Smooth muscle cell (in vitro differentiated cells): ENCODE data around the gene VWA3A. TPM values are rescaled to one million over a fixed set of nuclear protein-coding genes. Genes with fewer than 3 reads are reported as not detected.

Experiments
- DNase-seq: peaks from one replicate; lab custom pipeline; 2025; ENCODE audit not compliant: unreplicated experiment; lab: John Stamatoyannopoulos, UW
- H2AFZ ChIP-seq: fragments of 200-600 bp; sonication (generic); 2 replicates; pipeline ENCODE4 v1.6.0; 2016; ENCODE audit warnings: antibody characterized with exemption, low read depth, mild to moderate bottlenecking
- H3F3A ChIP-seq: fragments of 200-600 bp; sonication (generic); 2 replicates; pipeline ENCODE4 v1.6.0; 2017; ENCODE audit warnings: antibody characterized with exemption, low read depth
- H3K27ac ChIP-seq: fragments of 200-600 bp; sonication (generic); 2 replicates; pipeline ENCODE4 v1.5.1; 2016; ENCODE audit warnings: low read depth, mild to moderate bottlenecking
- H3K27me3 ChIP-seq: fragments of 200-600 bp; sonication (generic); 2 replicates; pipeline ENCODE4 v1.6.1; 2016; ENCODE audit warnings: low read depth, mild to moderate bottlenecking
- H3K36me3 ChIP-seq: fragments of 200-600 bp; sonication (generic); 2 replicates; pipeline ENCODE4 v1.5.1; 2016; ENCODE audit warnings: low read depth
- H3K4me1 ChIP-seq: fragments of 200-600 bp; sonication (generic); 2 replicates; pipeline ENCODE4 v1.5.1; 2016; ENCODE audit warnings: low read depth
- H3K4me2 ChIP-seq: fragments of 200-600 bp; sonication (generic); 2 replicates; pipeline ENCODE4 v1.6.0; 2016; ENCODE audit warnings: mild to moderate bottlenecking
- H3K4me3 ChIP-seq: fragments of 200-600 bp; sonication (generic); 2 replicates; pipeline ENCODE4 v1.5.1; 2016; ENCODE audit warnings: mild to moderate bottlenecking
- H3K79me2 ChIP-seq: fragments of 200-600 bp; sonication (generic); 2 replicates; pipeline ENCODE4 v1.6.0; 2016; ENCODE audit warnings: low read depth, mild to moderate bottlenecking
- H3K9ac ChIP-seq: fragments of 200-600 bp; sonication (generic); 2 replicates; pipeline ENCODE4 v1.6.0; 2016; ENCODE audit warnings: low read depth
- H3K9me3 ChIP-seq: fragments of 200-600 bp; sonication (generic); replicated peaks from 2 replicates; pipeline ENCODE4 v1.5.1; 2016; ENCODE audit warnings: low read depth
- H4K20me1 ChIP-seq: fragments of 200-600 bp; sonication (generic); 2 replicates; pipeline ENCODE4 v1.6.0; 2016; ENCODE audit warnings: low read depth
- WGBS: methylation state at CpG from one replicate; pipeline ENCODE4 v1.1.7; 2016; ENCODE audit warnings: low lambda C conversion rate; 5-methylcytosine and 5-hydroxymethylcytosine counted together
- polyA plus RNA-seq: library from polyadenylated mRNA; unstranded; fragments of >200 nt; fragmentation: Nextera tagmentation; extraction: Ambion mirVana; gene quantifications from 2 replicates; pipeline ENCODE4 v1.2.1, GENCODE V29; 2016
- total RNA-seq: library from RNA; depleted of rRNA; stranded (reverse); fragments of >200 nt; gene quantifications from 2 replicates; pipeline ENCODE4 v1.2.3, GENCODE V29; 2014
- TF ChIP-seq, protein P1 (sequence below): fragments of 200-600 bp; sonication (generic); IDR thresholded peaks from 2 replicates; pipeline ENCODE4 v1.5.1; 2017; ENCODE audit warnings: borderline replicate concordance, mild to moderate bottlenecking, antibody characterized with exemption; ENCODE audit not compliant: insufficient read depth, poor library complexity, severe bottlenecking

Gene VWA3A
- total and polyA plus RNA-seq, 2 experiments from 2014 or later = not detected

GRCh38 chr16:22202261-22202637, 109.9 kb downstream of the VWA3A start:
- WGBS = 95% methylated on average over 6 of the region's 6 CpGs
- H3K4me2 ChIP-seq = no peak overlapping the region
- H2AFZ ChIP-seq = no peak overlapping the region
- DNase-seq = no peak
- TF ChIP-seq, protein P1, sequence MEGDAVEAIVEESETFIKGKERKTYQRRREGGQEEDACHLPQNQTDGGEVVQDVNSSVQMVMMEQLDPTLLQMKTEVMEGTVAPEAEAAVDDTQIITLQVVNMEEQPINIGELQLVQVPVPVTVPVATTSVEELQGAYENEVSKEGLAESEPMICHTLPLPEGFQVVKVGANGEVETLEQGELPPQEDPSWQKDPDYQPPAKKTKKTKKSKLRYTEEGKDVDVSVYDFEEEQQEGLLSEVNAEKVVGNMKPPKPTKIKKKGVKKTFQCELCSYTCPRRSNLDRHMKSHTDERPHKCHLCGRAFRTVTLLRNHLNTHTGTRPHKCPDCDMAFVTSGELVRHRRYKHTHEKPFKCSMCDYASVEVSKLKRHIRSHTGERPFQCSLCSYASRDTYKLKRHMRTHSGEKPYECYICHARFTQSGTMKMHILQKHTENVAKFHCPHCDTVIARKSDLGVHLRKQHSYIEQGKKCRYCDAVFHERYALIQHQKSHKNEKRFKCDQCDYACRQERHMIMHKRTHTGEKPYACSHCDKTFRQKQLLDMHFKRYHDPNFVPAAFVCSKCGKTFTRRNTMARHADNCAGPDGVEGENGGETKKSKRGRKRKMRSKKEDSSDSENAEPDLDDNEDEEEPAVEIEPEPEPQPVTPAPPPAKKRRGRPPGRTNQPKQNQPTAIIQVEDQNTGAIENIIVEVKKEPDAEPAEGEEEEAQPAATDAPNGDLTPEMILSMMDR = no peak
- peaks cover 23% of the 10 kb centered on the region for H3F3A ChIP-seq
- peaks cover 12% of the 10 kb centered on the region for H3K4me1 ChIP-seq
- peaks cover 1% of the 10 kb centered on the region for H4K20me1 ChIP-seq
- no peak overlapping the region for H3K4me3 ChIP-seq
- H3K9ac ChIP-seq = no peak overlapping the region
- no peaks in the 10 kb centered on the region for H3K27me3 ChIP-seq
- peaks cover 5% of the 10 kb centered on the region for H3K79me2 ChIP-seq
- H3K27ac ChIP-seq = no peak overlapping the region
- H3K36me3 ChIP-seq = no peaks in the 10 kb centered on the region
- H3K9me3 ChIP-seq = no peaks in the 10 kb centered on the region

- Histone ChIP-seq H3K9me3 (no peaks in the 10 kb centered on the region), H3K4me3 (no peak overlapping the region), H3K9ac (no peak overlapping the region), H3K27me3 (no peaks in the 10 kb centered on the region), H3K36me3 (no peaks in the 10 kb centered on the region), H3K4me1 (peaks cover 17% of the 10 kb centered on the region), H3K79me2 (peaks cover 13% of the 10 kb centered on the region), H3F3A (peaks cover 18% of the 10 kb centered on the region), H4K20me1 (peaks cover 10% of the 10 kb centered on the region), H2AFZ (no peak overlapping the region), H3K27ac (no peak overlapping the region), H3K4me2 (no peak overlapping the region)
- TF ChIP-seq, protein P1 = no peak
- WGBS = 88% methylated on average over 5 of the region's 5 CpGs
- DNase-seq = no peak
Observed at GRCh38 chr16:22203091-22203490, 110.8 kb downstream of the VWA3A start.

DNA sequence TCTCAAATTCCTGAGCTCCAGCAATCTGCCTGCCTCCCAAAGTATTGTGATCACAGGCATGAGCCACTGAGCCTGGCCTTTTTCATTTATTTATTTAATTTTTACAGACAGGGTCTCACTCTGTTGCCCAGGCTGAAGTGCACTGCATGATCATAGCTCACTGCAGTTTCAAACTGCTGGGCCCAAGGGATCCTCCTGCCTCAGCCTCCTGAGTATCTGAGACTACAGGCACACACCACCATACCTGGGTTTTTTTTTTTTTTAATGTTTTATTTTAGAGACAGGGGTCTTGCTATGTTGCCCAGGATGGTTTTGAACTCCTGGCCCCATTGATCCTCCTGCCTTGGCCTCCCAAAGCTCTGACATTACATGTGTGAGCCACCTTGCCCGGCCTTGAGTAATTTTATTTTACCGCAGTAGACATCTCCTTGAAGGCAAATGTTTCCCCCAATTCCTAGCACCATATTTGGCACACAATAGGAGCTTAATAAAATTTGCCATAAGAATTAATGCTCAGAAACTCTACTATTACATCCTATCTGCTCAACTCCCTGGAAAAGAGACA, 111.8 kb downstream of the VWA3A start:
- no peak overlapping the region for H3K9ac ChIP-seq
- DNase-seq = no peak
- peaks cover 13% of the 10 kb centered on the region for H3K4me1 ChIP-seq

More for the DNA sequence above, 111.8 kb downstream of the VWA3A start:
- no peak overlapping the region for H3K4me2 ChIP-seq
- 100% methylated on average over 2 of the region's 2 CpGs for WGBS
- H4K20me1 ChIP-seq = peaks cover 20% of the 10 kb centered on the region
- H3F3A ChIP-seq = peaks cover 10% of the 10 kb centered on the region
- no peaks in the 10 kb centered on the region for H3K27me3 ChIP-seq
- H3K4me3 ChIP-seq = no peak overlapping the region
- H3K79me2 ChIP-seq = peaks cover 24% of the 10 kb centered on the region
- H2AFZ ChIP-seq = no peak overlapping the region
- H3K27ac ChIP-seq = no peak overlapping the region
- TF ChIP-seq, protein P1 = no peak
- H3K36me3 ChIP-seq = no peaks in the 10 kb centered on the region
- H3K9me3 ChIP-seq = no peaks in the 10 kb centered on the region
